HEK293T (cell line): ENCODE results near the gene LCTL.

Source experiments
- CTCF ChIA-PET: fragments of 350-600 bp; formaldehyde crosslinking; extraction: SDS; loops from one replicate; lab custom pipeline; 2021; ENCODE audit warnings: antibody characterized with exemption, inconsistent platforms; lab: Yijun Ruan, JAX
- POLR2A ChIA-PET: fragments of 350-600 bp; formaldehyde crosslinking; extraction: SDS; loops from one replicate; lab custom pipeline; 2020; ENCODE audit warnings: antibody characterized with exemption, inconsistent platforms; lab: Yijun Ruan, JAX
- DNase-seq: peaks from one replicate; pipeline ENCODE4 v3.0.0; 2012; ENCODE audit warnings: mixed read lengths; ENCODE audit errors: extremely low spot score
- ARNT ChIP-seq: fragments of 450-650 bp; IDR thresholded peaks from 2 replicates; pipeline ENCODE4 v1.6.1; 2017; ENCODE audit warnings: mild to moderate bottlenecking
- BHLHE40 ChIP-seq: fragments of 450-650 bp; IDR thresholded peaks from 2 replicates; pipeline ENCODE4 v1.6.1; 2016; ENCODE audit warnings: mild to moderate bottlenecking, moderate library complexity, borderline replicate concordance
- CTBP1 ChIP-seq: fragments of 450-650 bp; IDR thresholded peaks from 2 replicates; pipeline ENCODE4 v1.6.1; 2016; ENCODE audit warnings: borderline replicate concordance
- ELF4 ChIP-seq: fragments of 450-650 bp; IDR thresholded peaks from 2 replicates; pipeline ENCODE4 v1.6.1; 2017; ENCODE audit warnings: antibody characterized with exemption
- FOXA1 ChIP-seq: fragments of 450-650 bp; IDR thresholded peaks from 2 replicates; pipeline ENCODE4 v1.6.1; 2016; ENCODE audit warnings: mild to moderate bottlenecking
- FOXK2 ChIP-seq: fragments of 450-650 bp; IDR thresholded peaks from 2 replicates; pipeline ENCODE4 v1.6.1; 2016; ENCODE audit warnings: mild to moderate bottlenecking
- FOXM1 ChIP-seq: fragments of 450-650 bp; IDR thresholded peaks from 2 replicates; pipeline ENCODE4 v1.6.1; 2017; ENCODE audit warnings: mild to moderate bottlenecking, borderline replicate concordance
- HDGF ChIP-seq: fragments of 450-650 bp; IDR thresholded peaks from 2 replicates; pipeline ENCODE4 v1.6.1; 2017; ENCODE audit warnings: antibody characterized with exemption, borderline replicate concordance
- L3MBTL2 ChIP-seq: fragments of 450-650 bp; conservative IDR thresholded peaks from 2 replicates; pipeline ENCODE4 v1.6.1; 2016; ENCODE audit warnings: mild to moderate bottlenecking
- LEF1 ChIP-seq: fragments of 450-650 bp; IDR thresholded peaks from 2 replicates; pipeline ENCODE4 v1.6.1; 2017; ENCODE audit warnings: mild to moderate bottlenecking, borderline replicate concordance
- NFRKB ChIP-seq: fragments of 450-650 bp; IDR thresholded peaks from 2 replicates; pipeline ENCODE4 v1.6.1; 2016; ENCODE audit warnings: mild to moderate bottlenecking, moderate library complexity
- PKNOX1 ChIP-seq: fragments of 450-650 bp; IDR thresholded peaks from 2 replicates; pipeline ENCODE4 v1.6.1; 2016
- SP1 ChIP-seq: fragments of 450-650 bp; IDR thresholded peaks from 2 replicates; pipeline ENCODE4 v1.6.1; 2017
- SUZ12 ChIP-seq: fragments of 450-650 bp; IDR thresholded peaks from 2 replicates; pipeline ENCODE4 v1.6.1; 2016; ENCODE audit warnings: mild to moderate bottlenecking
- TARDBP ChIP-seq: fragments of 450-650 bp; IDR thresholded peaks from 2 replicates; pipeline ENCODE4 v1.6.1; 2016
- ZNF384 ChIP-seq: fragments of 450-650 bp; IDR thresholded peaks from 2 replicates; pipeline ENCODE4 v1.6.1; 2016

Gene LCTL

DNA sequence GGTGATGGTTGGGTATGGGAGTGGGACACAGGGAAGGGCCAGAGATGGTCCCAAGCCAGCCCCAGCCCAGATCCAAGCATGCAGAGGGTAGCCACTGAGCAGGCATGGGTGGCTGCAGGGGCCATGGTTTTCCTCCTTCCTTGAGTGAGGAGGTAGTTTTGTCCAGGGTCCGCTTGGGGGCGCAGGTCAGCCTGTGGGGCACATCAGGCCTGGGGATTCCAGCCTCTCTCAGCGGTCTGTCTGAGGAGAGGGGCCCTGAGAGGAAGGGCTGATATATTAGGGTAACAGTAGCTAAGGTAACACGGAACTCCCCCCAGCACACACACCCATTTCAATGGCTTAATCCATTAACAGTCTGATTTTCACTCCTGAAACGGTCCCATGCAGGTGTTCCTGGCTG is 22.7 kb upstream of the LCTL start:
- DNase-seq, result peak; percentile 61
- ChIA-PET POLR2A (no interaction called here), CTCF (interaction anchor here (0.6 to 2.3 kb wide), 4 partner anchors 12 to 878 kb away, joined by 3 to 6 read pairs (median 4); no protein-coding TSS in a partner anchor)
- TF ChIP-seq L3MBTL2, result no peak
- TF ChIP-seq BHLHE40, result no peak
- TF ChIP-seq NFRKB, result no peak
- no peak for TF ChIP-seq FOXK2
- TF ChIP-seq PKNOX1, result no peak
- TF ChIP-seq ZNF384, result no peak
- no peak for TF ChIP-seq ELF4
- no peak for TF ChIP-seq SP1
- no peak for TF ChIP-seq FOXM1
- no peak for TF ChIP-seq SUZ12

DNA sequence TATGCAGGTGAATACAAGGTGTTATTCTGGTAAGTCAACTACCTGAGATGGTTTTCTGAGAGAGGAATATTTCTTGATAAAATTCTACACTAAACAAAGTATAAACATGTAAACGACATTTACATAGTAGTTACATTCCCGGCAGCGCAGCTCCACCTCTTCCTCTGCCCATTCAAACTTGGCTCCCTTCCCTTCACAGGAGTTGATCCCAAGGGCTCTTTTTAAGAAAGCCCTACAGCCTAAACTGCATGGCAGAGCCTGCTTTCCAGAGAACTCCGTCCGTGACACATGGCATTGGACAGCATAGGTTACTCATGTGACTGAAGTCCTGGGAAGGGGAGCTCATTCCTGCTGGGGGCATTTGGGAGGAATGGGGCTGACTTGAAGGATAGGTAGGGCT is 22.0 kb upstream of the LCTL start:
- CTCF ChIA-PET, result no interaction called here
- POLR2A ChIA-PET, result no interaction called here
- DNase-seq, result no peak
- TF ChIP-seq SUZ12 (no peak), BHLHE40 (no peak), FOXK2 (no peak)

DNA sequence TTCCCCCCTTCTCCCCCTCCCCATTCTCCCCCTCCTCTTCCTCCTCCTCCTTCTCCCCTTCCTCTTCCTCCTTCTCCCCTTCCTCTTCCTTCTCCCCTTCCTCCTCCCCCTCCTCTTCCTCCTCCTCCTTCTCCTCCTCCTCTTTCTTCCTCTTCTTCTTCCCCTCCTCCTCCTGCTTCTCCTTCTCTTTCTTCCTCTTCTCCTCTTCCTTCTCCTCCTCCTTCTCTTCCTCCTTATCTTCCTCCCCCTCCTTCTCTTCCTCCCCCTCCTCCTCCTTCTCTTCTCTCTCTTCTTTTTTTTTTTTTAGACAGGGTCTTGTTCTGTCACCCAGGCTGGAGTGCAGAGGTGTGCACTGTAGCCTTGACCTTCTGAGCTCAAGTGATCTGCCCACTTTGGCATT is 21.2 kb upstream of the LCTL start:
- CTCF ChIA-PET, result no interaction called here
- POLR2A ChIA-PET, result no interaction called here
- no peak for TF ChIP-seq SP1
- TF ChIP-seq FOXA1, result no peak
- TF ChIP-seq ZNF384, result no peak

GRCh38 chr15:66586155-66586976 is 20.6 kb upstream of the LCTL start:
- ChIA-PET POLR2A (interaction anchor here (0.7 kb wide), 1 partner anchor 11 kb away, joined by 3 read pairs; no protein-coding TSS in a partner anchor), CTCF (interaction anchor here (1.0 kb wide), 1 partner anchor 19 kb away, joined by 3 read pairs; no protein-coding TSS in a partner anchor)
- no peak for DNase-seq
- TF ChIP-seq NFRKB (no peak), CTBP1 (no peak), LEF1 (no peak), ARNT (no peak), TARDBP (no peak), BHLHE40 (no peak), FOXA1 (no peak)

More for the DNA sequence above, 21.2 kb upstream of the LCTL start:
- DNase-seq, result no peak

DNA sequence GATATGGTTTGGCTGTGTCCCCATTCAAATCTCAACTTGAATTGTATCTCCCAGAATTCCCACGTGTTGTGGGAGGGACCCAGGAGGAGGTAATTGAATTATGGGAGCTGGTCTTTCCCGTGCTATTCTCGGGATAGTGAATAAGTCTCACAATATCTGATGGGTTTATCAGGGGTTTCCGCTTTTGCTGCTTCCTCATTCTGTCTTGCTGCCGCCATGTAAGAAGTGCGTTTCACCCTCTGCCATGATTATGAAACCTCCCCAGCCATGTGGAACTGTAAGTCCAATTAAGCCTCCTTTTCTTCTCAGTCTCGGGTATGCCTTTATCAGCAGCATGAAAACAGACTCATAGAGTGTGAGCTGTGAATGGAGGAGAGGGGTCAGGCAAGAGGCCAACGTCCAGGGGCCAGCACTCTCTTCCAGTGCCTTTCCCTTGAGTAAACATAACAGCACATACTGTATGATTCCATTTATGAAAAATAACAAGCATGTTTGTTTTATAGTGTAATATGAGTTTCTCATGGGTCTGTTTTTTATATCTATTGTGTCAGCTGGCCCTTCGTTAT is 16.3 kb upstream of the LCTL start:
- CTCF ChIA-PET, result interaction anchor here (1.1 kb wide), 2 partner anchors 15 to 37 kb away, joined by 3 read pairs; no protein-coding TSS in a partner anchor
- DNase-seq, result no peak

DNA sequence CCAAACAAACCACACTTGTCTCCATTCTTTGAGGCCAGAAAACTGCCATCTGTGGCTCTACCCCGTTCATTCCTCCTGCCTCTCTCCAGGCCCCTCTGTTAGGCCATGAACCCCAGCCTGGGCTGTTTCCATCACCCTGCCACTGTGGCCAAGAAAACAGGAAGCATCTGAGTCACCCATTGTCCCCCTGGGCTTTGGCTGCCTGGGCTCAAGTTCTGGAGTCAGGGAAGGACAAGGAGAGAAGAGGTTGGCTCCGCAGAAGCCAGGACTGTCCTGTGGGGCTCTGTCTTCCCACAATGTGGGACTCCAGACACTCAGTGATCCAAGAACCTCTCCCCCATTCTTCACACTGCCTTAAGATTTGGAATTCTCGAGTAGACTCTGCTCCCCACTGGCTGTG is 14.8 kb upstream of the LCTL start:
- no peak for DNase-seq
- TF ChIP-seq CTBP1 (no peak), TARDBP (no peak), FOXA1 (no peak), ARNT (no peak), FOXK2 (no peak), ELF4 (no peak), PKNOX1 (no peak), LEF1 (no peak), SUZ12 (no peak), FOXM1 (no peak), SP1 (no peak), NFRKB (no peak), BHLHE40 (no peak), L3MBTL2 (no peak), HDGF (no peak), ZNF384 (no peak)
- POLR2A ChIA-PET, result no interaction called here
- CTCF ChIA-PET, result interaction anchor here (2.1 kb wide), 1 partner anchor 13 kb away, joined by 11 read pairs; no protein-coding TSS in a partner anchor

More for the DNA sequence above, 16.3 kb upstream of the LCTL start:
- no peak for TF ChIP-seq L3MBTL2
- TF ChIP-seq FOXM1, result no peak
- TF ChIP-seq HDGF, result no peak
- no peak for TF ChIP-seq FOXA1
- no peak for TF ChIP-seq PKNOX1
- no peak for TF ChIP-seq CTBP1
- no peak for TF ChIP-seq ZNF384
- TF ChIP-seq LEF1, result no peak
- no peak for TF ChIP-seq SUZ12
- no peak for TF ChIP-seq TARDBP
- TF ChIP-seq ELF4, result no peak
- no peak for TF ChIP-seq ARNT
- TF ChIP-seq SP1, result no peak
- TF ChIP-seq FOXK2, result no peak
- TF ChIP-seq NFRKB, result no peak
- no peak for TF ChIP-seq BHLHE40
- POLR2A ChIA-PET, result interaction anchor here (0.5 kb wide), 1 partner anchor 16 kb away, joined by 3 read pairs; the partner anchor contains the start of gene LCTL
